GM12891 (cell line): ENCODE data around the gene MED13L.
"Not testable (repeated sequence)": the region's sequence is repeated elsewhere in the genome, so short reads cannot be mapped to it uniquely, and the experiment has no call there.

Experiments used
- DNase-seq: peaks from one replicate; pipeline ENCODE4 v3.0.0; 2011; ENCODE audit warnings: low spot score; ENCODE audit not compliant: insufficient read length
- FAIRE-seq: peaks from 2 replicates; lab custom pipeline; 2011; peaks lifted over from hg19 to GRCh38; lab: Jason Lieb, UNC
- PAX5 ChIP-seq: IDR thresholded peaks from 2 replicates; pipeline ENCODE4 v1.6.1; 2011; ENCODE audit warnings: low read length, moderate library complexity, mild to moderate bottlenecking; ENCODE audit not compliant: insufficient read depth, severe bottlenecking
- POLR2A ChIP-seq: IDR thresholded peaks from 2 replicates; pipeline ENCODE4 v1.6.1; 2011; ENCODE audit warnings: low read depth, low read length, control low read depth
- POLR2AphosphoS5 ChIP-seq: IDR thresholded peaks from 2 replicates; pipeline ENCODE4 v1.6.1; 2011; ENCODE audit warnings: low read depth, low read length, control low read depth
- POU2F2 ChIP-seq: IDR thresholded peaks from 2 replicates; pipeline ENCODE4 v1.6.1; 2011; ENCODE audit warnings: low read depth, mild to moderate bottlenecking, control low read depth, low read length, moderate library complexity
- SPI1 ChIP-seq: IDR thresholded peaks from 2 replicates; pipeline ENCODE4 v1.6.1; 2011; ENCODE audit warnings: low read depth, low read length, control low read depth
- TAF1 ChIP-seq: IDR thresholded peaks from 2 replicates; pipeline ENCODE4 v1.6.1; 2011; ENCODE audit warnings: low read depth, low read length, control low read depth

MED13L gene

GRCh38 chr12:116257215-116257614 lies 20.3 kb downstream of the MED13L start:
- peak; percentile 71 for FAIRE-seq
- DNase-seq: no peak
- TF ChIP-seq SPI1: no peak
- TF ChIP-seq POLR2A: no peak
- no peak for TF ChIP-seq POLR2AphosphoS5
- TF ChIP-seq TAF1: no peak
- no peak for TF ChIP-seq PAX5
- TF ChIP-seq POU2F2: no peak

DNA sequence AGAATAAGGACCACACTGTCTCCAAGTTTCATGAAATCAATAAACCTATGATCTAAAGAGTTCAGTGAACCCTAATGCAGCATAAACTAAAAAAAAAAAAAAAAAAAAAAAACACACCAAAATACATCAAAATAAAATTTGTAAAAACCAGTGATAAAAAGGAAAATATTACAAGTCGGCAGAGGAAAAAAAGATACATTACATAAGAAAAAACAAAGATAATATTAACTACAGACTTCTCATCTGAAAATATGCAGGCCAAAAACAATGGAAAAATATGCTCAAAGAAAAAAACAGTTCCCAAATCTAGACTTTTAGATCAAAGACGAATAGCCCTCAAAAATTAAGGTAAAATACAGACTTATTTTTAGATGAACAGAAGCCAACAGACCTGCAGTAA lies 27.6 kb downstream of the MED13L start:
- DNase-seq (no peak), FAIRE-seq (no peak)
- no peak for TF ChIP-seq POU2F2
- TF ChIP-seq POLR2AphosphoS5: no peak
- TF ChIP-seq SPI1: no peak
- TF ChIP-seq PAX5: no peak
- no peak for TF ChIP-seq TAF1
- no peak for TF ChIP-seq POLR2A

DNA sequence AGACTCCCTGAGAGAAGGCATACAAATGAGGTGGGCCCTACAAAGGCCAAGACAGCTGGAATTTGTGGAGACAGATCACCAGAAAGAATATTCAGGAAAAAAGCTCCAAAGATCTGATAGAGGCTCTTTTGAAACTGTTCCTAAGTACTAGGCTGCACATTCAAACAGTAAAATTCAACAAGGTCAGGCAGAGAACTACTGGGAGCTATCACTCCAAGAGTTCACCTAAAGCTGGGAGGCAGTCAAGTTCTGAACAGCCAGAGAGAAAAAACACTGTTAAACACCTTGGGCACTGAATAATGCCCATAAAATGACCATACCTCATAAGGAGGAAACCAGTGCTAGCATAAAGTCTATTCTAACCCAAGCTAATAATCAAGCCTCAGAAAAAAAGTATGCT lies 28.6 kb downstream of the MED13L start:
- DNase-seq: no peak
- TF ChIP-seq TAF1: no peak
- FAIRE-seq: no peak

- TF ChIP-seq POU2F2 (no peak), SPI1 (no peak), TAF1 (no peak), PAX5 (no peak), POLR2A (no peak), POLR2AphosphoS5 (no peak)
- DNase-seq (no peak), FAIRE-seq (no peak)
Observed at GRCh38 chr12:116248433-116248832, 29.1 kb downstream of the MED13L start.

- no peak for FAIRE-seq
Observed at GRCh38 chr12:116247377-116247776, 30.1 kb downstream of the MED13L start.

DNA sequence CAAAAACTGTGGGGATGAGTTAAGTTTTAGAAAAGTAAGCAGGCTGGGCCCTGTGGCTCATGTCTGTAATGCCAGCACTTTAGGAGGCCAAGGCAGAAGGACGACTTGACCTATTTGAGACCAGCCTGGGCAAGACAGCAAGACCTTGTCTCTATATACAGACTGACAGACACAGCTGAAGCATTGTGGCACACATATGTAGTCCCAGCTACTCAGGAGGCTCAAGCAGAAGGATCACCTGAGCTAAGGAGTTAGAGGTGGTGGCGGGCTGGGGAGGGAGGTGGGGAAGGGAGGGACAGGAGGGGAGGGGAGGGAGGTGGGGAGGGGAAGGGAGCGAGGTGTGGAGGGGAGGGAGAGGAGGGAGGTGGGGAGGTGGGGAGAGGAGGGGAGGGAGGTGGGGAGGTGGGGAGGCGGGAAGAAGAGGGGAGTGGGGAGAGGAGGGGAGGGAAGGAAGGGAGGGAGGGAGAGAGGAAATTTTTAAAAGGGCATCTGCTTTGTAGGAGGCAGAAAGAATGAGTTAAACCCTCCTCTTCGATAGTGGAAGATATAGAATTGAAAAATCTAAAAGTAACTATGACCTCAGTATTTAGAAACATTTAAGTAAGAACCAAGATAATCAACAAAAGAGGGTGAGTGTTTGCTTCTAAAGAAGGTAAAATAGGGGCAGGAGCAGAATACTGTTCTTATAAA lies 30.9 kb downstream of the MED13L start:
- TF ChIP-seq POLR2AphosphoS5: no peak
- no peak for TF ChIP-seq SPI1
- TF ChIP-seq PAX5: no peak
- TF ChIP-seq POU2F2: no peak
- TF ChIP-seq POLR2A: no peak
- TF ChIP-seq TAF1: no peak
- DNase-seq: no peak
- no peak for FAIRE-seq

More at GRCh38 chr12:116247377-116247776, 30.1 kb downstream of the MED13L start:
- TF ChIP-seq SPI1: no peak
- no peak for TF ChIP-seq POU2F2
- TF ChIP-seq POLR2AphosphoS5: no peak
- no peak for TF ChIP-seq TAF1
- no peak for TF ChIP-seq POLR2A
- TF ChIP-seq PAX5: no peak
- DNase-seq: no peak

DNA sequence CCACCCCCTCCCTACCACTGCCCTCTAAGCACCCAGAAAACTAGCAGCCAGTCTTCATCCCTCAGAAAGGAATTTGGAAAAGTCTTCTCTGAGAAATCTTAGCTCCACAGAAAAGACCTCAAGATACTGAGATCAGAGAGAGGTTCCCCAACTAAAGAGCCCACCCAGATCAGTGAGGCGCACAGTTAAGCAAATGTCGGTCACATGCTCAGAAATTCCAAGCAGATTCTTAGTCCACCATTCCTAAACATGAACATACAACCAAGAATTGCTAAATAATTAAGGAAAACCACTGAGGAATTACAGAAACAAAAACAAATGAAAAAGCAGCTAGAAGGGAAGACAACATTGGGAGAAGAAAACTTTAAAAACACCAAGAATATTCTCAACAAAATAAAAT lies 32.3 kb downstream of the MED13L start:
- FAIRE-seq (no peak), DNase-seq (no peak)
- TF ChIP-seq SPI1 (no peak), POU2F2 (no peak), POLR2A (no peak), PAX5 (no peak), POLR2AphosphoS5 (no peak), TAF1 (no peak)

- DNase-seq (no peak), FAIRE-seq (no peak)
- no peak for TF ChIP-seq POLR2AphosphoS5
- TF ChIP-seq POU2F2: no peak
- TF ChIP-seq TAF1: no peak
- no peak for TF ChIP-seq POLR2A
- no peak for TF ChIP-seq PAX5
- TF ChIP-seq SPI1: no peak
Observed at GRCh38 chr12:116244474-116245090, 32.9 kb downstream of the MED13L start.

DNA sequence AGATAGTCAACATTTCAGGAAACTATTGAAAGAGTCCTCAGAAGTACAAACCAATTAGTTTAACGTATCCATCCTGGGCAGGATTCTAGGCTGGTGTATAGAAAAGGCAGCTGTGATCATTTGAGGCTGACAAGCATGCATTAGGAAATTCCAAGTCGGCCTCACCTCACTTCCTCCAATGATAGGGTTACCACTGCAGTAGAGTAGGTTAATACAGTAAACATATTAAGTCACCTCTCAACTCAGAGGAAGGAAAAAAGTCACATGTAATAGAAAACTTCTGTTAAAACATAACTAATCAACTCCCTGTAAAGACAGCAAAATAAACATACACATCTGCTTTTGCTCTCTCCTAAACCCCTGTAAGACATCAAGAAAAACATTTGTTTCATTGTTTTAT lies 33.5 kb downstream of the MED13L start:
- TF ChIP-seq TAF1 (no peak), POLR2AphosphoS5 (no peak), POLR2A (no peak), PAX5 (no peak), POU2F2 (no peak), SPI1 (no peak; the same call in 1 of the 2 replicates)
- FAIRE-seq (no peak), DNase-seq (no peak)

GRCh38 chr12:116242740-116243139 lies 34.8 kb downstream of the MED13L start:
- FAIRE-seq (no peak), DNase-seq (no peak)
- no peak for TF ChIP-seq SPI1
- no peak for TF ChIP-seq PAX5
- TF ChIP-seq POLR2A: no peak
- TF ChIP-seq POLR2AphosphoS5: no peak
- no peak for TF ChIP-seq POU2F2

GRCh38 chr12:116241157-116241759 lies 36.2 kb downstream of the MED13L start:
- no peak for DNase-seq
- no peak for FAIRE-seq
- TF ChIP-seq POLR2A (no peak), TAF1 (no peak), POU2F2 (no peak), SPI1 (no peak), POLR2AphosphoS5 (no peak), PAX5 (no peak)

GRCh38 chr12:116238570-116239119 lies 38.8 kb downstream of the MED13L start:
- not testable (repeated sequence) for FAIRE-seq, DNase-seq
